Left forelimb (tissue), 1 donor: Measurements from ENCODE around the gene TMC8.
"Not testable (repeated sequence)": the region's sequence is repeated elsewhere in the genome, so short reads cannot be mapped to it uniquely, and the experiment has no call there.

ENCODE experiments used
- DNase-seq: peaks from one replicate; pipeline ENCODE4 v3.0.0-alpha.2; 2018; ENCODE audit warnings: low spot score

TMC8 gene

DNA sequence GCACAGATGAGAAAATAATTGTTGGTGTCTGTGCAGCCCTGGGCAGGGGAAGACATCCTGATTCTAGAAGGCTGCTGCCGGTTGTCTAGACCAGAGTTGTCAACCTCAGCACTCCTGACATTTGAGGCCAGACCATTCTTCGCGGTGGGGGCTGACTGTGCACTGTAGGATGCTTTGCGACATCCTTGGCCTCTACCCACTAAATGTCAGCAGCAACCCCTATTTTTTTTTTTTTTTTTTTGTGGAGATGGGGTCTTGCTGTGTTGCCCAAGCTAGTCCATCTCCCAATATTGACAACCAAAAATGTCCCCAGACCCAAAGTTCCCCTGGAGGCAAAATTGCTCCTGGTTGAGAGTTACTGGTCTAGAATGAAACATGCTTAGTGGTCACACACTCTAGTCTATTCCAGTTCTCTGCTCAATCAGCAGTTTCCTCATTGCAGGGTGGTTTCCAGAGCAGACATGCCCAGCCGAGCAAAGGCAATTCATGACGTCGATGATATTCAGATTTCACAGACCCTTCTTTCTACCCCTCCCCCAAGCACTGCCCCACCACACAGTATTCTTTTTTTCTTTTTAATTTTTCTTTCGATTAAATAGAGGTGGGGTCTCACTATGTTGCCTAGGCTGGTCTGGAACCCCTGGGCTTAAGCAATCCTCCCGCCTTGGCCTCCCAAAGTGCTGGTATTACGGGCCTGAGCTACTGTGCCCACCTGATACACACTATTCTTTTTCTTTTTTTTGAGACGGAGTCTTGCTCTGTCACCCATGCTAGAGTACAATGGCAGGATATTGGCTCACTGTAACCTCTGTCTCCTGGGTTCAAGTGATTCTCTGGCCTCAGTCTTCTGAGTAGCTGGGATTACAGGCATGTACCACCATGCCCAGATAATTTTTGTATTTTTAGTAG lies 24.6 kb downstream of the TMC8 start:
- DNase-seq, result no peak

DNA sequence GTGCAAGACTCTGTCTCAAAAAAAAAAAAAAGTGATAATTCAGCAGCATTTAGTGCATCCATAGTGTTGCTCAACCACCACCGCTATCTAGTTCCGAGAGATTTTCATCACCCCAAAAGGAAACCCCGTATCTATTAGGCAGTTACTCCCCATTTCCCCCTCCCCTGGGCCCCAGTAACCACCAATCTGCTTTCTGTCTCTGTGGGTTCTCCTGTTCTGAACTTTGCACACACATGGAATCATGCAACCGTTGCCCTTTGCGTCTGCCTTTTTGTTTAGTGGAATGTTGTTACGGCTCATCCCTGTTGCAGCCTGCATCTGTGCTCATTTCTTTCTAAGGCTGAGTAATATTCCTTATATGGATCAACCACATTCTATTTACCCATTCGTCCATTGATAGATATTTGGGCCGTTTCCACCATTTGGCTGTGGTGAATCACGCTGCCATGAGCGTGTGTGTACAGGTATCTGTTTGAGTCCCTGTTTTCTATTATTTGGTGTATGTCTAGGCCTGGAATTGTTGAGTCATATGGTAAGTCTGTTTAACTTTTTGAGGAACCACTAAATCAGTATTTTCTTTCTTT lies 29.1 kb downstream of the TMC8 start:
- DNase-seq, result no peak

- DNase-seq, result no peak
Measured at GRCh38 chr17:78163881-78164747, 33.5 kb downstream of the TMC8 start.

DNA sequence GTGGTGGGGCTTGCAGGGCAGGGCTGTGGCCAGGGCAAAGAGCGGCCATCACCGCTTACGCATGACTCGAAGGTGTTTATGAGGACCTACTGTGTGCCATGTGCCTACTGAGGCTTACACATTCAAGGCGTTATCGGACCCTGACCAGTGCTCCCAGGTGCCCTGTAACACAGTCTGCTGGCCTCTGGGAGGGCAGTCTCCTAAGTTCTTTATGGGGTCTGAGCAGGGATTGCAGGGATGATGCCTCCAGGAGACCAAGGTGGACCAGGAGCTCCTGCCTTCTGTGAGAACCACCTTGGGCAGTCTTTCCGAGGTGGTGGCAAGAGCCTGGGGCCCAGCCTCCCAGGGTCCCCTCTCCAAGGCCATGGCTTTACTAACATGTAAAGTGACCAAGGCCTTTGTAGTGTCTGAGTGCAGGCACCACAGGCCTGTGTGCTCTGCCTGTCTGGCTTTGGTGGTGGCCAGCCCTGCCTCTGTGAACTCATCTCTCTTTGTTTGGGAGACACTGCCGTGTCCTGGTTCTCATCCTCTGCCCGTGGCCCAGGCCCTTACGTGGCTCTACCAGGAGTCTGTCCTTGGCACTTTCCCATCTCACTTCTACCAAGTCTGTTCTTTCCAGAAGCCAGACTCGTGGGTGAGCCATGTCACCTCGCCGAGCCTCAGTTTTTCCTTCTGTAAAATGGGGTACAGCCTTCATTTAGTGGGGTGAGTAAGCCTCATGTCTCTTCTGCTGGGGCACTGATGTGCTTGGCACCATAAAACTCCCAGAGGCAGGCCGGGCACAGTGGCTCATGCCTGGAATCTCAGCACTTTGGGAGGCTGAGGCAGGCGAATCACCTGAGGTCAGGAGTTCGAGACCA lies 34.4 kb downstream of the TMC8 start:
- no peak for DNase-seq

DNA sequence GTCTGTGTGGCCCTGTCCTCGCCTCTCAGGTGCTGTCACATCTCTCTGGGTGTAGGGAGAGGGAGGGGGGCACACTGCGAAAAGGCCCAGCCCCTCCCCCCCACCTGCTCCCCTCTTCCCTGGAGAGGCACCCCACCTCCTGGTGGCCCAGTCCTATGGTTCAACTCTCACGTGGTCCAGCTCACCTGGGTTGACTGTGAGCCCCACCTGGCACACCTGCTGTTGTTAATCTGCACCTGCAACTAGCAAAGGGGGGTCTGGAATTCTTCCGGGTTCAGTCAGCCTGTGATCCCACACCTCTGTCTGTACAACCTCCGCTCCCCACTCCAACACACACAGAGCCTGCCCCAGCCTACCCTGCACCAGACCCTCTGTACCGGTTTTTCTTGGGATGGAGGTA lies 35.8 kb downstream of the TMC8 start:
- DNase-seq, result no peak

- no peak for DNase-seq
Measured at GRCh38 chr17:78168242-78168902, 37.8 kb downstream of the TMC8 start, which contains the start of gene SYNGR2. SYNGR2 (plus strand) TSS chr17:78168581; CDS start chr17:78168617, 36 bp downstream.

DNA sequence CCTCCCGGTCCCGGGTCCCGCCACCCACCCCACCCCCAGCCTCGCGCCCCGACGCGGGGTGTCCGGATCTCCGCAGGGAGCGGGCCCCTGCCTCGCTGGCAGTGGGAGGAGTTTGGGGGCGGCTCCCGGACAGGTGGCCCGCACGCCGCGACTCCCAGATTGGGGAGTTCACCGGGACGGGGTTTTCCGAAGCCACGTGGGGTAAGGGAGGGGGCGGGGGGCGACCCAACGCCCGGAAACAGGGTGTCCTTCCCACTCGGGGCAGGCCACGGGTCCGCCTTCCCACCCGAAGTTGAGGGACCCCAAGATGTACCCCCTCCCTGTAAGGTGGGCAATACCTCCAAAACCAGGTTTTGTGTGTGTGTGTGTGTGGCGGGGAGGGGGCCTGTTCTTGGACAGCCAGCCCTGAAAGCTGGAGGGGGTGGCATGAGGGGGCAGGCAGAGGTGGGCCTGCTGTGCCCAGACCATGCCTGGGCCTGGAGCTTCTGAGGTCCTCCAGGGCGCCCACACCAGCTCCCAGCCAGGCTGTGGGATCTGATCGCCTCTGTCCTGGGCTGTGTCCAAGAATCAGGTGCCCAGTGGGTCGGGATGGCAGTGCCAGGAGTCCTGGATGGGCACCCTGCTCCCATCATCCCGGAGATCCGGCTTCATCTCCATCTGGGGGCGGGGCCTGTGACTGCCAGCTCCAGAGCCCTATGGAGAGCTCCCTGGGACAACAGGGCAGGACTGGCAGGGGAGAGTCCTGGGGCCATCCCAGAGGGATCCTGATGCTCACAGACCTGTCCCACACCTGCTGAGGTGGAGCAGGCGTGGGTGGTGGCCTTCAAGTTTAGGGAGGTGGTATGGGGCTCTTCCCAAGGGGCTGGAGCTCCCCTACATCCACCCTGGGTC lies 38.6 kb downstream of the TMC8 start:
- DNase-seq, result no peak

DNA sequence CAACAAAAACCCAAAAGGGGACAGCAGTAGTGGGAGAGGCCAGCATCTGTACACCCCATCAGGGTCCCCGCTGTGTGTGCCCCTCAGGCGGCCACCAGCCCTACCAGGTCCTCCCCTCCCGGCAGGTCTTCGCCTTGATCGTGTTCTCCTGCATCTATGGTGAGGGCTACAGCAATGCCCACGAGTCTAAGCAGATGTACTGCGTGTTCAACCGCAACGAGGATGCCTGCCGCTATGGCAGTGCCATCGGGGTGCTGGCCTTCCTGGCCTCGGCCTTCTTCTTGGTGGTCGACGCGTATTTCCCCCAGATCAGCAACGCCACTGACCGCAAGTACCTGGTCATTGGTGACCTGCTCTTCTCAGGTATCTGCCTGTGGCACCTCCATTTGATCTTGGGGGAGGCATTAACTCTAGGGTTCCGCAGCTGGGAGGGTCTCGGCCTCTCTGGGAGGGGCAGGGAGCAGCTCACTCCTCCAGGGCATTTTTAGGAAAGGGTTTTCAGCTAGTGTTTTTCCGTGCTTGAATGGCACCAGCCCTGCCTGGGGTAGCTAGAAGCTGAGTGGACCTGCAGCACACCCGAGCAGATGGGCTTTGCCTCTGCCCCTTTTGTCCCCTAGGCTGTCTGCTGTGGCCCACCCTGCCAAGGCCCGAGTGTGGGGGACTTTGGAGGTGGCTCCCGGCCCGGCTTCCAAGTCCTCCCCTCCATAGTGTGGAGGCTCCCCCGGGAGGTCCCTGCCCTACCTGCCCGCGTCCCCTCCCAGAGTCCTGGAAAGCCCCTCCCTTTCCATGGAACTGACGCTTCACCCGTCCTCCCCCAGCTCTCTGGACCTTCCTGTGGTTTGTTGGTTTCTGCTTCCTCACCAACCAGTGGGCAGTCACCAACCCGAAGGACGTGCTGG lies 40.4 kb downstream of the TMC8 start:
- DNase-seq, result no peak

DNA sequence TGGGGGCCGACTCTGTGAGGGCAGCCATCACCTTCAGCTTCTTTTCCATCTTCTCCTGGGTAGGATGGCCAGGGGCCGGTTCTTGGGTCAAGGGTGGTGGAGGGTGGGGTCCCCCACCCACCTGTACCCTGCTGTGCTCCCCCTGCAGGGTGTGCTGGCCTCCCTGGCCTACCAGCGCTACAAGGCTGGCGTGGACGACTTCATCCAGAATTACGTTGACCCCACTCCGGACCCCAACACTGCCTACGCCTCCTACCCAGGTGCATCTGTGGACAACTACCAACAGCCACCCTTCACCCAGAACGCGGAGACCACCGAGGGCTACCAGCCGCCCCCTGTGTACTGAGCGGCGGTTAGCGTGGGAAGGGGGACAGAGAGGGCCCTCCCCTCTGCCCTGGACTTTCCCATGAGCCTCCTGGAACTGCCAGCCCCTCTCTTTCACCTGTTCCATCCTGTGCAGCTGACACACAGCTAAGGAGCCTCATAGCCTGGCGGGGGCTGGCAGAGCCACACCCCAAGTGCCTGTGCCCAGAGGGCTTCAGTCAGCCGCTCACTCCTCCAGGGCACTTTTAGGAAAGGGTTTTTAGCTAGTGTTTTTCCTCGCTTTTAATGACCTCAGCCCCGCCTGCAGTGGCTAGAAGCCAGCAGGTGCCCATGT lies 41.1 kb downstream of the TMC8 start:
- DNase-seq, result not testable (repeated sequence)

- DNase-seq, result no peak
Measured at GRCh38 chr17:78172249-78173051, 41.9 kb downstream of the TMC8 start.

DNA sequence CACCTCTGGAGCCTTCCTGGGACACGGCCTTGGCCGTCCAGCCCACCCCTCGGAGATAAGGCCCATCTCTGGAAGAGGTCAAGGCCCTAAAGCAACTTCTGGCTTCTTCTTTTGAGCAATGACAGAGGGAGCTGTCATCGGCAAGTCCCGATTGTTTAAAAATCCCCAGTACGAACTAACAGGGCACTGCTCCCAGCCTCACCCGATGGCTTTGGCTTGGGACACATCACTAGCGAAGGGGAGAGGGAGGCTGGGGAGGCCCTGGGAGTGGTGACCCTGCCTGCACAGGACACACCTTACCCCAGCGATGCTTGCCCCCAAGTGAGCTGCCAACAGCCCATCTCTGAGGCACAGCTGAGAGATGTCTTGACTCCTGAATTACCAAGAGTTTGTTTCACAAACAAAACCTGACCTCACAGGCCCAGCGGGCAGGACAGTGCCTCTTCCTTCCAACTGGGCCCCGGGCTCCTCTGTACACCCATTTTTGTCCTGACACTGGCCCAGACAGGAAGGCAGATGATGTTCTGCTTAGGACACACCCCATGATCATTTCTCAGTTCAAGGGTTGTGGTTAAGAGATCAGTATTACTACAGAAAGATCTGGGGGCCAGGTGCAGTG lies 42.6 kb downstream of the TMC8 start:
- DNase-seq, result no peak

DNA sequence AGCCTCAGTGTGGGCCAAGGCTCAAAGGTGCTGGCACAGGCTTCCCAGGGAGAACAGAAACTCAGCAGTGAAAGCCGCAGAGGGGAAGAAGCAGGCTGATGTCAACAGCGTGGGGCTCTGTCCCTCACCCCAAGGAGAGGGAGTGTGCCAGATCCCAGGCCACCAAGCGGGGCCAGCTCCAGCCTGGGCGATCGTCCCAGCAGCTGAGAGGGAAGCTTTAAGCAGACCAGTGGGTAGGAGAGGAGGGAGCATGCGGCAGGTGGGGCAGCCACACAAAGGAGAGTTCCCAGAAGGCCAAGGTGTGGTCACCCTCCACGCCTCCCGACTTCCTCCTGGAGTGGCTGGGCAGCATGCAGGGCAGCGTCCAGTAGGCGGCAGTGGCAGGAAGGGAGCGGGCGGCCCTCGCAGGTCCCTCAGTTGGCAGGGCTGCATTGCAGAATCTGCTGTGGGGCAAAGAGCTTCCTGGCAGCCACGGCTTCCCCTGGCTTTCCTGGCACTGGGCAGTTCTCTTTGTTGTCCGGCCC lies 43.8 kb downstream of the TMC8 start:
- no peak for DNase-seq

DNA sequence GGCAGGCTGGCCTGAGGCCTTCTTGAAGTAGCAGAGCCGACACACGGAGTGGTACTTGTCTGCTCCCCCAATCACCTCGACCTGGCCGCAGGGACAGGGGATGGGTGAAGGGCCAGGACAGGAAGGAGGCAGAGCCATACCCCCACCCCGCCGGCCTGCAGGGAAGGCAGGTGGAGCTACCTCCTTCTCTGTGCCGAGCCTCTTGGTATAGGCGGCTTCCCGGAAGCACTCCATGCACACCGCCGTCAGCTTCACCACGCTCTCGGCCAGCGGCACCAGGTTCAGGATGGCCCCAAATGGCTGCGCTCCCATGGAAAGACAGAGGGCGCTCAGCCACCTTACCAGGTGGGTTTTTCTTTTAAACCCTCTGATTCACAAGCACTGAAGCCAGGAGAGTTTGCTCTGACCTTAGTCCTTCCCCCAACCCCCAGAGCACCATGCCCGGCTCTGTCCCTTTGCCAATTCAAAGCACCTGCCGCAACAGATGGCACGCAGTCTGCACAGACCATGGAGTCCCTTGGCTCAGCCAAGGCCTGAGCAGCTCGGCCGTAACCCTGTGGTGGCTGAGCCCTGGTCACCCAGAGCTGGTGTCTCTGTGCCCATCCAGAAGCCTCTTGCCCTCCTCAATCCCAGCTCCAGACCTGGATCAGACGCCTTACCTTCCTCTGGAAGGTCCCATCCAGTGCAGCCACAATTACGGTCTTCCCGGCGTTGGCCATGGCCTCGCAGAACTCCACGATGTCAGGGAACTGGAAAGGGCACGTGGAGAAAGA lies 44.5 kb downstream of the TMC8 start:
- DNase-seq, result no peak

DNA sequence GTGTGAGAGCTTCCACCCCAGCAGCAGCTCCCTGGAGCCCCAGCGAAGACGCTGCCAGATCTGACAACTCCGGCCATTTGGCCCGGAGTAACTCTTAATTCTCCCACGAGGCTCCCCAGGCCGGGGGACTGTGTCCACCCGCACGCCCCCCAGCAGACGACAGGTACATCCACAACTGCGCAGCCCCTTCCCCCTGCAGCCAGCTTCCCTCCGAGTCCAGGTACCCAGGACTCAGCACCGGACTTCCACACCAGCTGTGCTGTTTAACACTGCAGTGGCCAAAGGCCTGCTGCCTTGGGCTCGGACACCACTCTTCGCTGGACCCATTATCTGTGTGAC lies 45.0 kb downstream of the TMC8 start:
- no peak for DNase-seq

- DNase-seq, result no peak
Measured at GRCh38 chr17:78176548-78177025, 46.0 kb downstream of the TMC8 start.

DNA sequence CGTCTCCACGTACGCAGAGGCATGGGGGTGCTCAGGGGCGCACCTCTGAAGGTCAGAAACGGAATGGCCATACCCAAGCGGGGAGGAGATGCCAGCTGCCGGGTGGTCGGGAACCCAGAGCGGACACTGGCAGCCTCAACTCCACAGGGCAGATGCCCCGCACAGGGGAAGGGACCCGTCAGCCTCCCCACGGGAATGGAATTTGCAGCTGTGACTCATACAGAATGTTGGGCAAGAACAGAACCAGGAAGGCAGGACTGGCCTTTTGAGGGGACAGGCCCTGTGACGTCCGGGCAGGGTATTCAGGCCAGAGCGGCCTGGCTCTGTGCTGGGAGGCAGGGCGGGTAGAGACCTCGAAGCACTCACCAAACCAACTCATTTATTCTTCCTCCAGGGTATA lies 48.8 kb downstream of the TMC8 start:
- no peak for DNase-seq
